ENCODE measurements around the gene FAM228B. TPM values are rescaled to one million over a fixed set of nuclear protein-coding genes. Genes with fewer than 3 reads are reported as not detected.

The FAM228B gene
- total RNA-seq, 1 donor from 2014 or later: 31.2 TPM

DNA sequence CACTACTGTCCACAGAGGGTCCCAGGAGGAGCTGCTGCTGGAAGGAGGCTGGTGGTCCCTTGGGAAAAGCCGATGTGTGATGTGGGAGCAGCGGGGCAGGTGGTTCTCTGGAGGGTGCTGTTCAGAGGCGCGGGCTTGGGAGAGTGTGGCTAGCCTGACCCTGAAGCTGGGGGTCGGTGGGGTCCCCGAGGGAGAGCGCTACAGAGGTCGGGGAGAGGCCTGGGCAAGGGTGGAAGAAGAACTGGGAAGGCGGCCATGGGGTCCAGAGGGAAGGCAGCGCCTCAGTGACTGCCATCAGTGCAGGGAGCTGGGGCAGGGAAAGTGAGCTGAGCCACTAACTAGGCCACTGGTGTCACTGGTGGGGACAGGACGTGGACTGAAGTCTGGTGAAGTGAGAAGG lies 84.1 kb downstream of the FAM228B start:
- H3K27ac Mint-ChIP-seq: peak overlapping the region; percentile 46
- H4K20me1 ChIP-seq (ENCODE audit: low read depth): no peaks in the 10 kb centered on the region
- H2AFZ ChIP-seq (replicated peaks): no peak overlapping the region
- peaks cover 26% of the 10 kb centered on the region for H3K4me1 Mint-ChIP-seq
- no peaks in the 10 kb centered on the region for H3K9me3 ChIP-seq (ENCODE audit: low read depth)
- TF ChIP-seq EZH2phosphoT487 (IDR thresholded peaks at IDR 0.05) (no peak), CTCF (IDR thresholded peaks at IDR 0.05) (no peak), EZH2 (IDR thresholded peaks at IDR 0.05) (no peak)
- no peaks in the 10 kb centered on the region for H3K27me3 ChIP-seq
- no peaks in the 10 kb centered on the region for H3K9me3 Mint-ChIP-seq
- no peak overlapping the region for H3K9ac ChIP-seq
- no peak overlapping the region for H3K27ac ChIP-seq
- no peaks in the 10 kb centered on the region for H3K36me3 ChIP-seq
- no peak overlapping the region for H3K4me3 Mint-ChIP-seq
- H3K36me3 Mint-ChIP-seq: peaks cover 5% of the 10 kb centered on the region
- no peaks in the 10 kb centered on the region for H3F3A ChIP-seq (ENCODE audit: low read depth)
- H3K4me1 ChIP-seq: peaks cover 12% of the 10 kb centered on the region
- no peak overlapping the region for H3K4me2 ChIP-seq
- H3K27me3 Mint-ChIP-seq (ENCODE audit: insufficient read depth, low read depth): peaks cover 2% of the 10 kb centered on the region
- DNase-seq (ENCODE audit: low spot score): no peak
- H3K4me3 ChIP-seq: no peak overlapping the region
- H3K79me2 ChIP-seq (ENCODE audit: low read depth): no peaks in the 10 kb centered on the region

DNA sequence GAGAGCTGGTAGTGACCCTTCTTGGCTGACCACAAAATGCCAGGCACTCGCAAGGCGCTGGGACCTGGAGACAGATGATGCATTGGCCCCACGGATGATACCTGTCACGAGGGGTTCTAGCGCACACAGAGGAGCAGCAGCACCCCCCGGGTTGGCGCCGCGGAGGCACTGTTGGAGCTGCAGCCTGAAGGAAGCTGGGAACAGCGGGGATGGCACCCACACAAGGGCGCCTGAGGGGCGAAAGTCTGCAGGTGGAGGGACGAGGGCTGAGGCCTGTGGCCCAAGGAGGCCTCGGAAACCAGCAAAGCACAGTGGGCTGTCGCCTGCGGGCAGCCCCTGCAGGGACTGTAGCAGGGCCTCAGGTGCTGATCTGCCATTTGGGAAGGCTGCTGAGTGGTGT lies 85.2 kb downstream of the FAM228B start:
- peaks cover 2% of the 10 kb centered on the region for H3K27me3 Mint-ChIP-seq (ENCODE audit: insufficient read depth, low read depth)
- Histone ChIP-seq H3K27ac (no peak overlapping the region), H3K4me3 (no peak overlapping the region), H3K4me2 (no peak overlapping the region), H3F3A (ENCODE audit: low read depth) (no peaks in the 10 kb centered on the region), H3K9me3 (ENCODE audit: low read depth) (no peaks in the 10 kb centered on the region), H3K9ac (no peak overlapping the region), H3K4me1 (peaks cover 7% of the 10 kb centered on the region), H3K27me3 (no peaks in the 10 kb centered on the region), H4K20me1 (ENCODE audit: low read depth) (no peaks in the 10 kb centered on the region), H3K36me3 (no peaks in the 10 kb centered on the region), H3K79me2 (ENCODE audit: low read depth) (no peaks in the 10 kb centered on the region), H2AFZ (replicated peaks) (no peak overlapping the region)
- TF ChIP-seq EZH2 (IDR thresholded peaks at IDR 0.05) (no peak), CTCF (IDR thresholded peaks at IDR 0.05) (no peak), EZH2phosphoT487 (IDR thresholded peaks at IDR 0.05) (no peak)
- peaks cover 21% of the 10 kb centered on the region for H3K4me1 Mint-ChIP-seq
- H3K36me3 Mint-ChIP-seq: peaks cover 5% of the 10 kb centered on the region
- DNase-seq (ENCODE audit: low spot score): no peak
- no peak overlapping the region for H3K4me3 Mint-ChIP-seq
- no peak overlapping the region for H3K27ac Mint-ChIP-seq
- no peaks in the 10 kb centered on the region for H3K9me3 Mint-ChIP-seq

DNA sequence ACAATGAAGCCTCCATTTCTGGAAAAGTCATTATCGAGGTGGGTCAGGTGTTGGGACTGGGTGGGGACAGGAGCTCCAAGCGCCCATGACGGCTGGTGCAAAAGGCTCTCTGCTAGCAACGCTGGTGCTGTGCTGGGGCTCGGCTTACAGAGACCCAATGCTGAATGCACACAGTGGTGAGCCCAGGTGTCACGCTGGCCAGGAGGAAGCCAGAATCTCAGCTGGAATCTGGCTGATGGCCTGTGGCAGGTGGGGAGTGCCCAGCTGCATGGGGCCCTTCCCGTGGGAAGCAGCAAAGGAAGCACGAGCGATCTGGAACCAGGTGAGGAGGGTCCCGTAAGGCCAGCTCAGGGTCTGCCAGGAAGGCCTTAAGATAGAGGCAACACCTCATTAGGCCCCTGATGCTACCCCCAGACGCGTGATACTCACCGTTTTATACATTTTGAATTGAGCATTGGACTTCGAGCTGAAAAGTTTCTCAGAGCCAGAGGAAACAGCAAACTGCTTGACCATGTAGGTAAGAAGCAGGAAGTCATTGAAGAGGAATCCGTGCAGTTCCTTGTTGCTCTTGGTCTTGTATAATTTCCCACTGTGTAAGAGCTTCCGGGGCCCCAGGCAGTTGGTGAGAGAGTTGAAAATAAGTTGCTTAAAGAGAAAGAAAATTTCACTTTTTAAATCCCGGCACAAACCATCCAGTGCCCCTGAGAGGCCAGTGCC lies 86.3 kb downstream of the FAM228B start:
- Histone ChIP-seq H3K27ac (no peak overlapping the region), H3K4me3 (no peak overlapping the region), H4K20me1 (ENCODE audit: low read depth) (no peaks in the 10 kb centered on the region), H2AFZ (replicated peaks) (no peak overlapping the region), H3K36me3 (no peaks in the 10 kb centered on the region), H3F3A (ENCODE audit: low read depth) (no peaks in the 10 kb centered on the region), H3K9me3 (ENCODE audit: low read depth) (no peaks in the 10 kb centered on the region), H3K27me3 (no peaks in the 10 kb centered on the region), H3K4me2 (no peak overlapping the region), H3K4me1 (no peaks in the 10 kb centered on the region), H3K9ac (no peak overlapping the region), H3K79me2 (ENCODE audit: low read depth) (no peaks in the 10 kb centered on the region)
- peaks cover 13% of the 10 kb centered on the region for H3K4me1 Mint-ChIP-seq
- H3K27ac Mint-ChIP-seq: no peak overlapping the region
- H3K27me3 Mint-ChIP-seq (ENCODE audit: insufficient read depth, low read depth): peaks cover 2% of the 10 kb centered on the region
- DNase-seq (ENCODE audit: low spot score): no peak
- peaks cover 5% of the 10 kb centered on the region for H3K36me3 Mint-ChIP-seq
- TF ChIP-seq CTCF (IDR thresholded peaks at IDR 0.05) (no peak), EZH2phosphoT487 (IDR thresholded peaks at IDR 0.05) (no peak), EZH2 (IDR thresholded peaks at IDR 0.05) (no peak)
- H3K9me3 Mint-ChIP-seq: no peaks in the 10 kb centered on the region
- no peak overlapping the region for H3K4me3 Mint-ChIP-seq

Data from neural progenitor cell (in vitro differentiated cells).